ENCODE results near the gene GH1. TPM values are rescaled to one million over a fixed set of nuclear protein-coding genes. Genes with fewer than 3 reads are reported as not detected.

Gene GH1
- polyA plus RNA-seq, 1 experiment, result not detected

DNA sequence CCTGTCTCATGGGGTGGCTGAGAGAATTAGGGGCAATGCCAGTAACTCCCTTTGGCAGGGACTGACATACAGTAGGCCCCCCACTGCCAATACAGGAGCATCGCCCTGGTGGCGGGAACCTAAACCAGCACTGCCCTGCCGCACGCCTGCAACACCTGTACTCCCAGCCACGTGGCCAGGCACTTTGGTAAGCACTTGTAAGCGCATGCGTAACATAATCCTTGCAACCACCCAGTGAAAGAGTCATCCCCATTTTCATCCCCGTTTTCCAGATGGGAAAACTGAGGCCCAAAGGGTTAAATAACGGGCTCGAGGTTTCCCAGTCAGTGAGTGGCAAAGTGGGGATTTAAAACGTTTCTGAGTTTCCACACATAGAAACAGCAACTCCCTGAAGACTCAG is 36.6 kb upstream of the GH1 start:
- TF ChIP-seq, protein P1, sequence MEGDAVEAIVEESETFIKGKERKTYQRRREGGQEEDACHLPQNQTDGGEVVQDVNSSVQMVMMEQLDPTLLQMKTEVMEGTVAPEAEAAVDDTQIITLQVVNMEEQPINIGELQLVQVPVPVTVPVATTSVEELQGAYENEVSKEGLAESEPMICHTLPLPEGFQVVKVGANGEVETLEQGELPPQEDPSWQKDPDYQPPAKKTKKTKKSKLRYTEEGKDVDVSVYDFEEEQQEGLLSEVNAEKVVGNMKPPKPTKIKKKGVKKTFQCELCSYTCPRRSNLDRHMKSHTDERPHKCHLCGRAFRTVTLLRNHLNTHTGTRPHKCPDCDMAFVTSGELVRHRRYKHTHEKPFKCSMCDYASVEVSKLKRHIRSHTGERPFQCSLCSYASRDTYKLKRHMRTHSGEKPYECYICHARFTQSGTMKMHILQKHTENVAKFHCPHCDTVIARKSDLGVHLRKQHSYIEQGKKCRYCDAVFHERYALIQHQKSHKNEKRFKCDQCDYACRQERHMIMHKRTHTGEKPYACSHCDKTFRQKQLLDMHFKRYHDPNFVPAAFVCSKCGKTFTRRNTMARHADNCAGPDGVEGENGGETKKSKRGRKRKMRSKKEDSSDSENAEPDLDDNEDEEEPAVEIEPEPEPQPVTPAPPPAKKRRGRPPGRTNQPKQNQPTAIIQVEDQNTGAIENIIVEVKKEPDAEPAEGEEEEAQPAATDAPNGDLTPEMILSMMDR (IDR thresholded peaks at IDR 0.05; ENCODE audit: insufficient read depth, low read depth, low read length), result no peak
- H3K27me3 ChIP-seq (ENCODE audit: control insufficient read depth, insufficient read depth, low read length), result 0 out of 2 replicates have a peak, but pooled peaks cover 1% of the 10 kb centered on the region
- no peak overlapping the region for H3K4me3 ChIP-seq (ENCODE audit: low read depth, low read length)
- no peaks in the 10 kb centered on the region for H3K36me3 ChIP-seq (ENCODE audit: control insufficient read depth, insufficient read depth, low read length)
- ChIA-PET POLR2A (no interaction called here), CTCF (interaction anchor here (2.1 to 3.2 kb wide), 3 partner anchors 9 to 36 kb away, joined by 7 to 28 read pairs (median 7); no protein-coding TSS in a partner anchor)
- no peak for DNase-seq (ENCODE audit: low read depth)

DNA sequence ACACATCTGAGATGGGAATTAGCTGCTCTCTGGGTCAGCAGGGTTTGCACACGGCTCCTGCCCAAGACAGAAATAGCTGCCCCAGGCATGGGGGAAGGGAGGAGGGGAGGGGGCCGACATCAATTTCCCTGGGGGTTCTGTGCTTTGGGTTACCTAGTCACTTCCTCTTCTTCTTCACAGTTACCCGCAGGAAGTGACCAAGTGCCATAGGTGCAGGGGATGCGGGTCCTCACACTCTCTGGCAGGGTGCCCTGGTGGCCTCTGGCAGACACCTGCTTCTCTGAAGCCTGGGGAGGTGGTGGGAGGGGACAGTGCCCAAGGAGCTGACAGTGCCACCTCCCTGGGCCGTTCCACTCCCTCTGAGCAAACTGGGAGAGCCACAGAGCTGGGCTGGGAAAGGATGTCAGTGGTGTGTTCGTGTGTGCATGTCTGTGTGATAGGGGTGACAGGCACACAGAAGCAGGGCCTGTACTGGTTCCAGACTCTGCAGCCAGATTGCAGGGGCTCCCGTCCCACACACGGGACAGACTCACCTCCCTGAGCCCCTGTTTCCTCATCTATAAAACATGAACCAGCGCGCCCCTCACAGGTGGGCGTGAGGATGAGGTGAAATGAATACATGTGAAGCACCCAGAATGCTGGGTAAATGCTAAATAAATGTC is 35.9 kb upstream of the GH1 start:
- ChIA-PET POLR2A (no interaction called here), CTCF (interaction anchor here (2.3 to 3.2 kb wide), 2 partner anchors 8 to 35 kb away, joined by 7 to 28 read pairs; no protein-coding TSS in a partner anchor)
- no peaks in the 10 kb centered on the region for H3K36me3 ChIP-seq (ENCODE audit: control insufficient read depth, insufficient read depth, low read length)
- TF ChIP-seq, protein P1 (IDR thresholded peaks at IDR 0.05; ENCODE audit: insufficient read depth, low read depth, low read length), result no peak
- H3K27me3 ChIP-seq (ENCODE audit: control insufficient read depth, insufficient read depth, low read length), result 0 out of 2 replicates have a peak, but pooled peaks cover 1% of the 10 kb centered on the region
- DNase-seq (ENCODE audit: low read depth), result no peak
- H3K4me3 ChIP-seq (ENCODE audit: low read depth, low read length), result no peak overlapping the region

DNA sequence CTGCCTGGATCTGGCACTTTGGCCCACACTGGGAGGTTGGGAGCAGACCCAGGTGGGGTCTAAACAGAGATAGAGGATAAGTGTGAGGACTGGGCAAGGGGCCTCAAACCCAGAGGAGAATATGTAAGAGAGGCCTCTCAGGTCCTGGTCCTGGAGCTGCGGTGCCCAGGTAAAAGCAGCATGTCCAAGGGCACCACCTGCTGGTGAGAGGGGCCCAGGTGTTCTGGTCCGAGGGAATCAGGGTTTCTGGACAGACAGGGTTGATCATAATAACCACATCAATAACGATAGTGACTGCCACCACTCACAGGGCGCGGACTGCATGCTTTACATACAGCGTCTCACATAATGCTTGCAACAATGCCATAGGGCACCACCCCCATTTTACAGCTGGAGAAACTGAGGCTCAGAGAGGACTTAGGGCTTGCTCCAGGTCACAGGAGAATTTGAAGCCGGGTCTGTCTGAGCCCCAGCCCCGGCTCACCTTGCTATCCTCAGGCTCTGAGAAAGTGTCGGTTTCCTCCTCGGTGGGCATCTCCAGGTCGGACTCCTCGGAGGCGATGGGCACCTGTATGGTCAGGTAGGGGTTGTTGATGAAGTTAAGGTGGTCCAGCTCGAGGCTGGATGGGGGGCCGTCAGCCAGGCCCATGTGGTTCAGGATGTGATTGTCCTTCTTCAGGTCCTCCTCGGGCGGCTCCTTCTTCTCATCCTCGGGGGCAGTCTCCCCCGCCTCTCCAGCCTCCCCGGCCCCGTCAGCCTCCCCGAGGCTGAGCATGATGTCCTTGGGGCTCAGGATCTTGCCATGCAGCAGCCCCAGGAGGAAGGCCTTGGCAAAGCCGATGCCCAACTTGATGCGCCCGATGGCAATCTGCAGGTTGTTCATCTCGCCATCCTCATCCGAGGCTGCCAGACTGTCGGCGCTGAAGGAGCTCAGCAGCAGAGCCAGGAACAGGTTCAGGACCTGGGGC is 32.6 kb upstream of the GH1 start:
- POLR2A ChIA-PET, result no interaction called here
- TF ChIP-seq, protein P1 (IDR thresholded peaks at IDR 0.05; ENCODE audit: insufficient read depth, low read depth, low read length), result no peak
- CTCF ChIA-PET, result interaction anchor here (1.0 to 2.2 kb wide), 5 partner anchors 7 to 31 kb away, joined by 3 to 5 read pairs (median 4); no protein-coding TSS in a partner anchor
- H3K36me3 ChIP-seq (ENCODE audit: control insufficient read depth, insufficient read depth, low read length), result no peaks in the 10 kb centered on the region
- peaks cover 3% of the 10 kb centered on the region; the same call in 1 of the 2 replicates for H3K27me3 ChIP-seq (ENCODE audit: control insufficient read depth, insufficient read depth, low read length)
- no peak for DNase-seq (ENCODE audit: low read depth)
- no peak overlapping the region for H3K4me3 ChIP-seq (ENCODE audit: low read depth, low read length)

- H3K4me3 ChIP-seq (ENCODE audit: low read depth, low read length), result no peak overlapping the region
- ChIA-PET CTCF (interaction anchor here (1.0 to 1.3 kb wide), 2 partner anchors 27 to 30 kb away, joined by 3 to 5 read pairs; no protein-coding TSS in a partner anchor), POLR2A (no interaction called here)
- peaks cover 3% of the 10 kb centered on the region; the same call in 1 of the 2 replicates for H3K27me3 ChIP-seq (ENCODE audit: control insufficient read depth, insufficient read depth, low read length)
- DNase-seq (ENCODE audit: low read depth), result no peak
- TF ChIP-seq, protein P1 (IDR thresholded peaks at IDR 0.05; ENCODE audit: insufficient read depth, low read depth, low read length), result no peak
- H3K36me3 ChIP-seq (ENCODE audit: control insufficient read depth, insufficient read depth, low read length), result no peaks in the 10 kb centered on the region
Observed at GRCh38 chr17:63949576-63950250, 31.1 kb upstream of the GH1 start.
